Measurements from ENCODE around the gene AQP7. TPM values are rescaled to one million over a fixed set of nuclear protein-coding genes. Genes with fewer than 3 reads are reported as not detected.

The AQP7 gene
- total and polyA plus RNA-seq, 9 of the 15 experiments (the other 6 are each of a cell fraction or from before 2014, with no cell fraction given), result 0.04 to 0.53 (median 0.07) TPM; not detected in 4

DNA sequence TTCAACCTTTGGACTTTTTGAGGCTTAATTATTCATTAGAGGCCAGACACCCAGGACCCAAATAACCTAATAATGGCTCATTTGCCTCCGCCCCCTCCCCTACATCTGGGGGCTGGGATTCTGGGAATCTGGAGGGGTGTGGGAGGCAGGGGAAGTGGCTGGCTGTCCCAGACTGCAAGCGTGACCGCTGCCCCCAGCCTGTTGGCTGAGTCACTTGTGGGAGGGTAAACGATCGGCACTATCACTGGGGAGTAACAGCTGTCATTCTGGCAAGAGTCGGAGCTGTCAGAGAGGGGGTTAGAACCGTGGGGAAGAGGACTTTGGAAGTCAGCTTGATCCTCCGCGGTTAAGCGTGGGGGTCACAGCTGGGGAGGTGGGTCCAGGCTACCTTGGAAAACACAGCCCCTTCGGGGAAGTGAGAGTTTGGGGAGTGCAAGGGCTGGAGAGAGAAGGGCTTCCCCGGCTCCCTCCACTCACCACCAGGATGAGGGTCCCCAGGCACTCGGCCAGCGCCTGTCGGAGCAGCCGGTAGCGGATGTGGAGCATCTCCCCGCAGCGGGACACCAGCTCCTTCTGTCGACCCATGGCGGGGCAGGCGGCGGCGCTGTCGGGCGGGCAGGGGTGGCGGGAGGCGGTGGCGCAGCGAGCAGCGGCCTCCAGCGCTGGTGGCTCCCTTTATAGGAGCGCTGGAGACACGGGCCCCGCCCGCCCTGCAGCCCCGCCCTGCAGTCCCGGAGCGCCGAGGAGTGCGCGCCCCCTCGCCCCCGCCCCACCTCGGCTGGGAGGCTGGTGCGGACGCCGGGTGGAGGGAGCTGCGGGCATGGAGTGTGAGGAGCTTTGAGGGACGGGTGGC, 44.8 kb upstream of the AQP7 start, which contains the start of gene AQP3 (continued):
- TF ChIP-seq ID3 (CRISPR knock-in tag; IDR thresholded peaks at IDR 0.05) (no peak), ID3 (tag; IDR thresholded peaks at IDR 0.05) (no peak), PHF21A (IDR thresholded peaks at IDR 0.05; ENCODE audit: borderline replicate concordance, low read depth) (peak; percentile 57), SPI1 (IDR thresholded peaks at IDR 0.05; ENCODE audit: borderline replicate concordance, low read depth, low read length) (peak; percentile 76), MED1 (CRISPR knock-in tag; IDR thresholded peaks at IDR 0.05; ENCODE audit: borderline replicate concordance) (no peak), CXXC5 (CRISPR knock-in tag; IDR thresholded peaks at IDR 0.05) (peak; percentile 13; the same call in 1 of the 2 replicates), HCFC1 (IDR thresholded peaks at IDR 0.05; ENCODE audit: low read depth, low read length) (no peak), CREB1 (IDR thresholded peaks at IDR 0.05) (peak; percentile 29; the same call in 1 of the 2 replicates), CREB1 (CRISPR knock-in tag; IDR thresholded peaks at IDR 0.05) (no peak), SUPT5H (IDR thresholded peaks at IDR 0.05) (no peak), FOXA3 (CRISPR knock-in tag; conservative IDR thresholded peaks at IDR 0.05 in 1 of 2, IDR thresholded peaks at IDR 0.05 in 1 of 2) (no peak), JUND (IDR thresholded peaks at IDR 0.05; ENCODE audit: borderline replicate concordance, low read depth, low read length) (peak; percentile 91), JUND (tag; IDR thresholded peaks at IDR 0.05; ENCODE audit: borderline replicate concordance, low read depth, low read length) (peak; percentile 89; the same call in 2 of the 3 replicates), CBX3 (IDR thresholded peaks at IDR 0.05; ENCODE audit: borderline replicate concordance in 1 of 2, low read length in 2 of 2) (no peak), SAP30 (IDR thresholded peaks at IDR 0.05; ENCODE audit: borderline replicate concordance, insufficient read depth, low read depth, low read length, poor library complexity, severe bottlenecking) (peak; percentile 82), KAT7 (CRISPR knock-in tag; IDR thresholded peaks at IDR 0.05; ENCODE audit: borderline replicate concordance) (no peak), HOXB6 (CRISPR knock-in tag; IDR thresholded peaks at IDR 0.05; ENCODE audit: borderline replicate concordance) (no peak), NFATC3 (IDR thresholded peaks at IDR 0.05) (no peak), CREB3L1 (IDR thresholded peaks at IDR 0.05; ENCODE audit: borderline replicate concordance, low read depth) (no peak), NEUROD1 (IDR thresholded peaks at IDR 0.05; ENCODE audit: borderline replicate concordance, low read depth, low read length, partially characterized antibody) (no peak), TGIF2 (CRISPR knock-in tag; IDR thresholded peaks at IDR 0.05) (peak; percentile 47; the same call in 1 of the 2 replicates)
- TF ChIP-seq, protein P1, sequence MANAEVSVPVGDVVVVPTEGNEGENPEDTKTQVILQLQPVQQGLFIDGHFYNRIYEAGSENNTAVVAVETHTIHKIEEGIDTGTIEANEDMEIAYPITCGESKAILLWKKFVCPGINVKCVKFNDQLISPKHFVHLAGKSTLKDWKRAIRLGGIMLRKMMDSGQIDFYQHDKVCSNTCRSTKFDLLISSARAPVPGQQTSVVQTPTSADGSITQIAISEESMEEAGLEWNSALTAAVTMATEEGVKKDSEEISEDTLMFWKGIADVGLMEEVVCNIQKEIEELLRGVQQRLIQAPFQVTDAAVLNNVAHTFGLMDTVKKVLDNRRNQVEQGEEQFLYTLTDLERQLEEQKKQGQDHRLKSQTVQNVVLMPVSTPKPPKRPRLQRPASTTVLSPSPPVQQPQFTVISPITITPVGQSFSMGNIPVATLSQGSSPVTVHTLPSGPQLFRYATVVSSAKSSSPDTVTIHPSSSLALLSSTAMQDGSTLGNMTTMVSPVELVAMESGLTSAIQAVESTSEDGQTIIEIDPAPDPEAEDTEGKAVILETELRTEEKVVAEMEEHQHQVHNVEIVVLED (CRISPR knock-in tag; IDR thresholded peaks at IDR 0.05), result no peak
- TF ChIP-seq, protein P2, sequence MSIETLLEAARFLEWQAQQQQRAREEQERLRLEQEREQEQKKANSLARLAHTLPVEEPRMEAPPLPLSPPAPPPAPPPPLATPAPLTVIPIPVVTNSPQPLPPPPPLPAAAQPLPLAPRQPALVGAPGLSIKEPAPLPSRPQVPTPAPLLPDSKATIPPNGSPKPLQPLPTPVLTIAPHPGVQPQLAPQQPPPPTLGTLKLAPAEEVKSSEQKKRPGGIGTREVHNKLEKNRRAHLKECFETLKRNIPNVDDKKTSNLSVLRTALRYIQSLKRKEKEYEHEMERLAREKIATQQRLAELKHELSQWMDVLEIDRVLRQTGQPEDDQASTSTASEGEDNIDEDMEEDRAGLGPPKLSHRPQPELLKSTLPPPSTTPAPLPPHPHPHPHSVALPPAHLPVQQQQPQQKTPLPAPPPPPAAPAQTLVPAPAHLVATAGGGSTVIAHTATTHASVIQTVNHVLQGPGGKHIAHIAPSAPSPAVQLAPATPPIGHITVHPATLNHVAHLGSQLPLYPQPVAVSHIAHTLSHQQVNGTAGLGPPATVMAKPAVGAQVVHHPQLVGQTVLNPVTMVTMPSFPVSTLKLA (conservative IDR thresholded peaks at IDR 0.05), result peak; percentile 83 to 87
